T-helper 22 cell (primary cell): Measurements from ENCODE around the gene PLEKHB1.

ENCODE experiments used
- DNase-seq: peaks from one replicate; pipeline ENCODE4 v3.0.0-alpha.2; 2020; ENCODE audit warnings: low read depth

PLEKHB1 gene

DNA sequence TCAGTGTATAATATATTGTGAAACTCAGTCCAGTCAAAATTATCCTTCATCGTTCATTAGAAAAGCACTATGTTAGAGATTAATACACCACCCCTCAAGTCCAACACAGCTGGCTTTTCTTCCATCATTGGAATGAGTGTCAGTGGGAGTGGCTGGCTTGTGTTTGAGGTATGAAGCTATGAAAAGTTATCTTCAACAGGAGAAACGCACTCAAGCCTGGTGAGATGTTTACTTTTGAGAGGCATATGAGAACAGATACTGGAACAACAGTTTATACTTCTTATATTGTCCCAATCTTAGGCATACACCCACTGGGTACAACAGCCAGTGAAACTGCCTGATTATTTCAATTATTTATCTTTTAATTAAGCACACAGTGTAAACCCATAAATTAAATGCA, 34.3 kb downstream of the PLEKHB1 start:
- no peak for DNase-seq

DNA sequence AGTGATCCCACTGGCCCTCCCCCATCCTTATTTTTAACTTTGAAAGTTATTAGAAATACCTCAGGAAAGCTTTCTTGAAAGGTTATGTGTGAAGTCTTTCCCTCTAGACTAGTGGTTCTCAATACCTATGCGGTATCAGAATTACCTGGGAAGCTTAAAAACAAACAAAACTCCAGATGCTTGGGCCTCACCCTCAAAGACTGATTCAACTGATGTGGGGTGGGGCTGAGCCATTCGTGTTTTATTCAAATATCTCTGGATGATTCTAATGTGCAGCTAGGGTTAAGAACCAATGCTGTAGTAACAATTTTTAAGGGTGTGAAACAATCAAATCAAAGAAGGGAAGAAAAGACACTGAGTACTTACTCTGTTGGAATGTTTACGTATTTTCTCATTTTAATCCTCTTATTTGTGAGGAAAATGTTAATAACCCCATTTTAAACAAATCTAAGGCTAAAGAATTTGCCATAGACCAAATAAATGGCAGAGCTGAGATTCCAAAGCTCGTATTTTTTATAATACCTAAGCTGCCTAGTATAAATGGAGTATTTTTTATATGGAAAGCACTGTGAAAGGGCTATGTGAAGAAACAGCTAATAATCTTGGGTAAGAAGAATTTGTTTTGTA, 47.6 kb downstream of the PLEKHB1 start:
- DNase-seq = no peak

DNA sequence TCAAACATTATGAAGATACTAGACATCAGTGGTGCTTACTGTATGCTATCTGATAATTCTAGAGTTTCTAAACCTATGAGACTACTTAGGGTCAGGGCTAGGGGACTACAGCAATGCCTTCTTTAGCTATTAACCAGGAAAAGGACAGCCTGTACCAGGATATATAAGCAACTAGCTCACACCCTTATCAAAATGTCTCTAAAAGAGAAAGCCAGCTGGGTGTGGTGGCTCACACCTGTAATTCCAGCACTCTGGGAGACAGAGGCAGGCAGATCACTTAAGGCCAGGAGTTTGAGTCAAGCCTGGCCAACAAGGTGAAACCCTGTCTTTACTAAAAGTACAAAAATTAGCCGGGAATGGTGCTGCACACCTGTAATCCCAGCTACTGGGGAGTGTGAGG, 58.7 kb downstream of the PLEKHB1 start:
- no peak for DNase-seq

DNA sequence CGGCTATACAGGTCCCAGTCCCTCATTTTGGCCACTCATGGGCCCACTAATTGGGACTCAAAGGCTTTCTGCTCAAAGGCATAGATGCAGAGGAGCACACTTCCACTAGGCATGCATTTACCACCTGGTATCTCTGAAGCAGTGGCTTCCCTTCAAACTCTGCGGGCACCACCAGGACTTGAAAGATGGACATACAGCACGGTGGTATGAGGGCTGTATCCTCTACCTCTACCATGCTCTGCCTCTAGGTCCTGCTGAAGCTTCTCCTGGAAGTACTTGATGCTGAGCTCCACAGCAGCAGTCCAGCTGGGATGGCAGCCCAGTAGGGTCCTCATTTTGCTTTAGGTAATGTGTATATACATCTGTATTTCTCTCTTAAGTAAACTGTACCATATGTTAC, 64.6 kb downstream of the PLEKHB1 start:
- DNase-seq = no peak
